Bronchial epithelial cell (primary cell): ENCODE measurements around the gene RPTOR. TPM values are rescaled to one million over a fixed set of nuclear protein-coding genes. Genes with fewer than 3 reads are reported as not detected.
A peak's percentile ranks its signal among the peaks of the same experiment; 100 is the strongest.

Experiments used
- DNase-seq: peaks from one replicate; pipeline ENCODE4 v3.0.0-alpha.2; 2010; ENCODE audit warnings: low read depth
- FAIRE-seq: peaks from 2 replicates; lab custom pipeline; 2011; peaks lifted over from hg19 to GRCh38; lab: Jason Lieb, UNC
- H3K27me3 ChIP-seq: 2 replicates; pipeline ENCODE4 v1.5.1; 2011; ENCODE audit warnings: low read length; ENCODE audit not compliant: control insufficient read depth, insufficient read depth
- H3K36me3 ChIP-seq: 2 replicates; pipeline ENCODE4 v1.5.1; 2011; ENCODE audit warnings: low read length; ENCODE audit not compliant: control insufficient read depth, insufficient read depth
- H3K4me3 ChIP-seq: 2 replicates; pipeline ENCODE4 v1.5.1; 2011; ENCODE audit warnings: mild to moderate bottlenecking, low read depth, low read length, control low read depth
- total RNA-seq: library from RNA; depleted of rRNA; stranded (reverse); fragments of >200 nt; gene quantifications from 2 replicates; pipeline ENCODE4 v1.2.1, GENCODE V29; 2014
- TF ChIP-seq, protein P1 (sequence below): IDR thresholded peaks from 2 replicates; pipeline ENCODE4 v1.5.1; 2011; ENCODE audit warnings: mild to moderate bottlenecking, moderate library complexity, low read length, control low read depth, inconsistent platforms; ENCODE audit not compliant: insufficient read depth, severe bottlenecking

The RPTOR gene
- total RNA-seq, 1 donor from 2014 or later = 14.0 TPM

DNA sequence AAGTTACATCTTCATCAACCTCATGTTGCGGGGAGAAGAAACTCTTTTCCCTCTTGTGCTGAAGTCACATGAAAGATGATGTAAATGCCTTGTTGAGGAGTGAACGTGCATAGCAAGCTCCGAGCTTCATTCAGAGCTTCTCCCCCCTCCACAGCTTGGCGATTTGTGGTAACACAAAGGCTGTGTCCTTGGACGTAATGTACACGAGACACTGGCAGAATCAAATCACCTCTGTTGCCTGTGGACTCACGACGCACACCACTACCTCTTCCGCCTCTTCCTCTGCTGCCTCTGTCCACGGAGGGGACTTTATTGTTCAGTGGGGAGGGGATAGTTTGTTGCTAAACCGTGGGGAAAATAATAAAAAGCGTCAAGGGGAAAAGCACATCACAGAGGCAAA, 392.1 kb downstream of the RPTOR start:
- Histone ChIP-seq H3K36me3 (no peaks in the 10 kb centered on the region), H3K4me3 (no peak overlapping the region), H3K27me3 (no peaks in the 10 kb centered on the region)
- TF ChIP-seq, protein P1, sequence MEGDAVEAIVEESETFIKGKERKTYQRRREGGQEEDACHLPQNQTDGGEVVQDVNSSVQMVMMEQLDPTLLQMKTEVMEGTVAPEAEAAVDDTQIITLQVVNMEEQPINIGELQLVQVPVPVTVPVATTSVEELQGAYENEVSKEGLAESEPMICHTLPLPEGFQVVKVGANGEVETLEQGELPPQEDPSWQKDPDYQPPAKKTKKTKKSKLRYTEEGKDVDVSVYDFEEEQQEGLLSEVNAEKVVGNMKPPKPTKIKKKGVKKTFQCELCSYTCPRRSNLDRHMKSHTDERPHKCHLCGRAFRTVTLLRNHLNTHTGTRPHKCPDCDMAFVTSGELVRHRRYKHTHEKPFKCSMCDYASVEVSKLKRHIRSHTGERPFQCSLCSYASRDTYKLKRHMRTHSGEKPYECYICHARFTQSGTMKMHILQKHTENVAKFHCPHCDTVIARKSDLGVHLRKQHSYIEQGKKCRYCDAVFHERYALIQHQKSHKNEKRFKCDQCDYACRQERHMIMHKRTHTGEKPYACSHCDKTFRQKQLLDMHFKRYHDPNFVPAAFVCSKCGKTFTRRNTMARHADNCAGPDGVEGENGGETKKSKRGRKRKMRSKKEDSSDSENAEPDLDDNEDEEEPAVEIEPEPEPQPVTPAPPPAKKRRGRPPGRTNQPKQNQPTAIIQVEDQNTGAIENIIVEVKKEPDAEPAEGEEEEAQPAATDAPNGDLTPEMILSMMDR = no peak
- DNase-seq (no peak), FAIRE-seq (no peak)

- Histone ChIP-seq H3K4me3 (no peak overlapping the region), H3K36me3 (no peaks in the 10 kb centered on the region), H3K27me3 (no peaks in the 10 kb centered on the region)
- DNase-seq (no peak), FAIRE-seq (no peak)
- TF ChIP-seq, protein P1 = no peak
These were observed 393.1 kb downstream of the RPTOR start for GRCh38 chr17:80937462-80938381.

DNA sequence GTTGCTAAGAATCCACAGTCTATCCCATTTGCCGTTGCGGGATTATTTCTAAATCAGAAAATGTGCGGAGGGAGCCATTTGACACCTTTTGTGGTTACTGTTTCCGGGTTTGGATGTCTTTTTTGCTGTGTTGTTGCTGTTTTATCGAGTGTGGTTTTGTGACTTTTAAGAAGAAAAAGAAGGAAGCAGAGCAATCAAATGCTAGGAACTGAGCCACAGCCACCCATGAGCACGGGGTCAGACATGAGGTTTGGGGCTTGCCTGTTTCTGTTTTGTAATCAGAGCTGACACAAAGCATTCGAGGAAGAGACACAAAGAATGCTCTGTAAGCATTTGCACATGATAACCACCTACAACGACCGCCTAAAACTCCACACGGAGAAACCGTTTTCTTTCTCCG, 393.9 kb downstream of the RPTOR start:
- FAIRE-seq = no peak
- Histone ChIP-seq H3K27me3 (no peaks in the 10 kb centered on the region), H3K4me3 (no peak overlapping the region), H3K36me3 (no peaks in the 10 kb centered on the region)
- TF ChIP-seq, protein P1 = no peak
- no peak for DNase-seq

GRCh38 chr17:80939151-80940145, 394.8 kb downstream of the RPTOR start:
- Histone ChIP-seq H3K27me3 (no peaks in the 10 kb centered on the region), H3K4me3 (no peak overlapping the region), H3K36me3 (no peaks in the 10 kb centered on the region)
- DNase-seq (no peak), FAIRE-seq (peak; percentile 18)
- TF ChIP-seq, protein P1 = no peak

GRCh38 chr17:80940171-80941123, 395.8 kb downstream of the RPTOR start:
- TF ChIP-seq, protein P1 = no peak
- no peak overlapping the region for H3K4me3 ChIP-seq
- H3K27me3 ChIP-seq = no peaks in the 10 kb centered on the region
- FAIRE-seq (peak; percentile 55), DNase-seq (no peak)
- no peaks in the 10 kb centered on the region for H3K36me3 ChIP-seq
